ENCODE measurements around the gene OR2AG2. TPM values are rescaled to one million over a fixed set of nuclear protein-coding genes. Genes with fewer than 3 reads are reported as not detected.

The OR2AG2 gene
- total RNA-seq, 2 donors from 2014 or later = not detected

DNA sequence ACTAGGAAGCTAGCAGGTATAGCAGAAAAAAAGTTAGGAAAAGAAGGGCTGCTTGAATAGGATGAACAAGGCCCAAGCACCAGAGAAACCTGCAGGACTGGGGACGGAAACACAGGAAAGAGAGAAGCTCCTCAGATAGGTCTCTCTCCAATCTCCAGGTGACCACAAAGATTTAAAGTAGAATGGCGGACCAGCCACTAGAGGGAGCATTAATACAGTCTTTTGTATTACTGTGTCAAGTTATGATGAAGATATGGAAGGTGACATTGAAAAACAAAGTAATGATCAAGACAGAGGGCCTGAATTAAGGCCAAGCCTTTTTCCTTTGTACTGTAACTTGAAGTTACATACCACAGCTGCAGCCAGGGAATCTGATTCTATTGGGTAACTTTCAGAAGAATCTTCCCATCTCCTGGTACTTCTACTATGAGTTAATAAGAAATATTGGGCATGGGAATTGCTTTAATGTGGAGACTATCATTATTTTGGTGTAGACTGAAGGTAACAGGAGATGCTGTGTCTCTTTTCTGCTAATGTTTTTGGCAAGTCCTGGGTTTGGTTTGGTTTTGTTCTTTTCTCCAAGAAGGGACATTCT, 33.8 kb downstream of the OR2AG2 start:
- no peak for DNase-seq (ENCODE audit: low spot score)

DNA sequence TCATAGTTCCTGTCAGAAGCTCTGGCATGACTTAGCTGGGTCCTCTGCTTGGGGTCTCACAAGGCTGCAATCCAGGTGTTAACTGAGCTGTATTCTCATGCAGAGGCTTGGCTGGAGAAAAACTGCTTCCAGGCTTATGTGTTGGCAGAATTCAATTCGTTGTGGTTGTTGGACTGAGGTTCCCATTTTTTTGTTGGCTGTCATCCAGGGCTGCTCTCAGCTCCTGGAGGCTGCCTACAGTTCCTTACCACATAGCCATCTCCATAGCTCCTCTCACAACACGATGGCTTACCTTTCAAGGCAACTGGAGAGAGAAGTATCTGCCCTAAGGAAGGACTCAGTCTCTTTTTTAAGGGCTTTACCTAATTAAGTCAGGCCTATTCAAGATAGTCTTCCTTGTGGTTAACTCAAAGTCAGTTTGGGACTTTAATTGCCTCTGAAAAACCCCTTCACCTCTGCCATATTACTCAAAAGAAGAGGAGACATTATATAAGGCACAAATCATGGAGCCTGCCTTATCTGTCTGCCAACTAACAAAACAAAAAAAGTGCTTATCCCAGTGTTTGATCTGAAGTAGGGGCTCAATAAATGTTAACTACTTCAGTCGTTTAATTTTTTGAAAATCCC, 35.2 kb downstream of the OR2AG2 start:
- TF ChIP-seq, protein P1, sequence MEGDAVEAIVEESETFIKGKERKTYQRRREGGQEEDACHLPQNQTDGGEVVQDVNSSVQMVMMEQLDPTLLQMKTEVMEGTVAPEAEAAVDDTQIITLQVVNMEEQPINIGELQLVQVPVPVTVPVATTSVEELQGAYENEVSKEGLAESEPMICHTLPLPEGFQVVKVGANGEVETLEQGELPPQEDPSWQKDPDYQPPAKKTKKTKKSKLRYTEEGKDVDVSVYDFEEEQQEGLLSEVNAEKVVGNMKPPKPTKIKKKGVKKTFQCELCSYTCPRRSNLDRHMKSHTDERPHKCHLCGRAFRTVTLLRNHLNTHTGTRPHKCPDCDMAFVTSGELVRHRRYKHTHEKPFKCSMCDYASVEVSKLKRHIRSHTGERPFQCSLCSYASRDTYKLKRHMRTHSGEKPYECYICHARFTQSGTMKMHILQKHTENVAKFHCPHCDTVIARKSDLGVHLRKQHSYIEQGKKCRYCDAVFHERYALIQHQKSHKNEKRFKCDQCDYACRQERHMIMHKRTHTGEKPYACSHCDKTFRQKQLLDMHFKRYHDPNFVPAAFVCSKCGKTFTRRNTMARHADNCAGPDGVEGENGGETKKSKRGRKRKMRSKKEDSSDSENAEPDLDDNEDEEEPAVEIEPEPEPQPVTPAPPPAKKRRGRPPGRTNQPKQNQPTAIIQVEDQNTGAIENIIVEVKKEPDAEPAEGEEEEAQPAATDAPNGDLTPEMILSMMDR (IDR thresholded peaks at IDR 0.05) = no peak
- Histone ChIP-seq H3K36me3 (no peaks in the 10 kb centered on the region), H3K4me1 (no peaks in the 10 kb centered on the region), H3K27me3 (no peaks in the 10 kb centered on the region), H3K27ac (no peak overlapping the region), H3K9me3 (no peaks in the 10 kb centered on the region), H3K4me3 (no peak overlapping the region)
- no peak for DNase-seq (ENCODE audit: low spot score)

More for the DNA sequence above, 33.8 kb downstream of the OR2AG2 start:
- TF ChIP-seq, protein P1 (IDR thresholded peaks at IDR 0.05) = peak; percentile 46 to 70
- H3K4me1 ChIP-seq = no peaks in the 10 kb centered on the region
- H3K36me3 ChIP-seq = no peaks in the 10 kb centered on the region
- H3K27ac ChIP-seq = no peak overlapping the region
- no peaks in the 10 kb centered on the region for H3K27me3 ChIP-seq
- H3K9me3 ChIP-seq = no peaks in the 10 kb centered on the region
- no peak overlapping the region for H3K4me3 ChIP-seq

DNA sequence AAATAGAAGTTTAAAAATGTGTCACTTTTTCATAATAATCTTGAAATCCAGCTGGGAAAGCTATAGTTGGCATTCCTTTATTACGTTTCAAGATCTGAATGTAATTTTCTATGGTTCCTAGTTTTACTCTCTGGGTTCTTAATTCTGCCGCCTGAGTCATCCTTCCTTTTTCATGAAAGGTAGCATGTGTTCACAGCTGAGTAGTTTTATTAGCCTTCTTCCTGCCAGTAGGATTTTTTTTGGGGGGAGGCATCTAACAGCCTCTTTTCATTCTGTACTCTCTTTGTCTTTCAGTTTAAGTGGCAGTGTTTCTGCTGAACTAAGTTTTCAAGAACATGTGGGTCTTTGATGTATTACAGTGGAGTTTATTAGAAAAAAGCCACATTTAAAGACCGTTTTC, 36.5 kb downstream of the OR2AG2 start:
- Histone ChIP-seq H3K4me1 (no peaks in the 10 kb centered on the region), H3K36me3 (no peaks in the 10 kb centered on the region), H3K4me3 (no peak overlapping the region), H3K27ac (no peak overlapping the region), H3K27me3 (no peaks in the 10 kb centered on the region), H3K9me3 (no peaks in the 10 kb centered on the region)
- no peak for DNase-seq (ENCODE audit: low spot score)
- TF ChIP-seq, protein P1 (IDR thresholded peaks at IDR 0.05) = no peak

DNA sequence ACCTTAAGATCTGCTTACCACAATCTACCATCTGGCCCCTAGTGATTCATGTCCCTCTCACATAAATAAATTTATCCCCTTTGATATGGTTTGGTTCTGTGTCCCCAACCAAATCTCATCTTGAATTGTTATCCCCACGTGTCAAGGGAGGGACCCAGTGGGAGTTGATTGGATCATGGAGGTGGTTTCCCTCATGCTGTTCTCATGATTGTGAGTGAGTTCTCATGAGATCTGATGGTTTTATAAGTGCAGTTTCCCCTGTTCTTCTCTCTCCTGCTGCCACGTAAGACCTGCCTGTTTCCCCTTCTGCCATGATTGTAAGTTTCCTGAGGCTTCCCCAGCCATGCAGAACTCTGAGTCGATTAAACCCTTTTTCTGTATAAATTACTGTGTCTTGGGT, 37.2 kb downstream of the OR2AG2 start:
- TF ChIP-seq, protein P1 (IDR thresholded peaks at IDR 0.05) = no peak
- H3K9me3 ChIP-seq = no peaks in the 10 kb centered on the region
- H3K36me3 ChIP-seq = no peaks in the 10 kb centered on the region
- no peaks in the 10 kb centered on the region for H3K4me1 ChIP-seq
- no peak overlapping the region for H3K27ac ChIP-seq
- H3K27me3 ChIP-seq = no peaks in the 10 kb centered on the region
- DNase-seq (ENCODE audit: low spot score) = no peak
- no peak overlapping the region for H3K4me3 ChIP-seq

DNA sequence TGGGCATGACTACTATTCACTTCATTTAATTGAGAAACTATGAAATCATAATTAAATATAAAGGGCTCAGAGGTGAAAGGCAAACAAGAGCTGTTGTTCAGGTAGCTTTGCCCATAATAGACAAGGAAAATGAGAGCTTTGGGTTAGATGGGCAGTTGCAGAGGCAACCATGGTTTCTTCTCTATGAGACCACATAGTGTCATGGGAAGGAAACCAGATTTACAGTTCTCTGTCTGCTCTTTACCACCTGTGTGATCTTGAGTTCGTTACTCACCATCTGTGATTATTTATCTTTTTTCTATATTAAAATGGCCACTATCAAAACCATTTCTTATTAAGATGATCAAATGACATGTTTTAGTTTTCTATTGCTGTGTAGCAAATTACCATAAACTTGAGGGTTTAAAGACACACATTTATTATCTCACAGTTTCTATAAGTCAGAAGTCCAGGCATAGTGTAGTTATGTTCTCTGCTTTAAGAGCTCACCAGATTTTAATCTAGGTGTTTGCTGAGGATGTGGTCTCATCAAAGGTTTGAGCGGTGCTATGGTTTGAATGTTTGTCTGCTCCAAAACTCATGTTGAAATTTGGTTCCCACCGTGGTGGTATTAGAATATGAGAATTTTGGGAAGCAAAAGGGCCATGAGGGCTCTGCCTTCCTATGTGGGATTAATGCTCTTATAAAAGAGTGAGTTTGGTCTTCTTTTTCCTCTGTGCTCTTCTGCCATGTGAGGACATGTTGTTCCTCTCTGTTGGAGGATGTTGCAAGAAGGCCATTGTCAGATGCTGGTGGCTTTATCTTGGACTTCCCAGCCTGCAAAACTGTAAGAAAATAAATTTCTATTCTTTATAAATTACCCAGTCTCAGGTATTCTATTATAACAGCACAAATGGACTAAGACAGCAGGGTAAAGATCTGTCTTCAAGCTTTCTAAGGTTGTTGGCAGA, 38.2 kb downstream of the OR2AG2 start:
- no peaks in the 10 kb centered on the region for H3K4me1 ChIP-seq
- no peak for DNase-seq (ENCODE audit: low spot score)
- no peak overlapping the region for H3K27ac ChIP-seq
- no peaks in the 10 kb centered on the region for H3K9me3 ChIP-seq
- no peaks in the 10 kb centered on the region for H3K36me3 ChIP-seq
- TF ChIP-seq, protein P1 (IDR thresholded peaks at IDR 0.05) = no peak
- H3K27me3 ChIP-seq = no peaks in the 10 kb centered on the region
- no peak overlapping the region for H3K4me3 ChIP-seq

Data from right atrium auricular region (tissue), 2 donors.